Duodenal mucosa (tissue), 2 donors: ENCODE results near the gene BTN3A1.

Experiments used
- H3K27ac ChIP-seq: one replicate; pipeline ENCODE4 v1.7.0; 2013; ENCODE audit warnings: low read depth, low read length
- H3K27me3 ChIP-seq, 2 donors: one replicate each; pipeline ENCODE4 v1.7.0; 2013; ENCODE audit warnings: low read length in 2 of 2, control low read depth in 1 of 2; ENCODE audit not compliant: insufficient read depth in 2 of 2, control insufficient read depth in 1 of 2
- H3K36me3 ChIP-seq, 2 donors: one replicate each; pipeline ENCODE4 v1.7.0; 2013; ENCODE audit warnings: low read length in 2 of 2, control low read depth in 1 of 2; ENCODE audit not compliant: insufficient read depth in 2 of 2, control insufficient read depth in 1 of 2
- H3K4me1 ChIP-seq, 2 donors: one replicate each; pipeline ENCODE4 v1.7.0; 2013; ENCODE audit warnings: low read length in 2 of 2, control low read depth in 1 of 2; ENCODE audit not compliant: insufficient read depth in 2 of 2, control insufficient read depth in 1 of 2
- H3K4me3 ChIP-seq, 2 donors: one replicate each; pipeline ENCODE4 v1.7.0; 2013; ENCODE audit warnings: low read length in 2 of 2, low read depth in 1 of 2
- H3K9ac ChIP-seq, 2 donors: one replicate each; pipeline ENCODE4 v1.7.0; 2013; ENCODE audit warnings: low read length in 2 of 2, low read depth in 1 of 2
- H3K9me3 ChIP-seq, 2 donors: one replicate each; pipeline ENCODE4 v1.7.0; 2013; ENCODE audit warnings: low read length in 2 of 2, control low read depth in 1 of 2; ENCODE audit not compliant: control insufficient read depth in 1 of 2

The BTN3A1 gene

GRCh38 chr6:26420688-26421171, 18.7 kb downstream of the BTN3A1 start:
- Histone ChIP-seq H3K4me1 (peaks cover 10 to 19% of the 10 kb centered on the region in 2 donors), H3K4me3 (peak overlapping the region; percentile 81 to 85), H3K27me3 (no peaks in the 10 kb centered on the region), H3K36me3 (no peaks in the 10 kb centered on the region), H3K9me3 (peaks cover 3 to 12% of the 10 kb centered on the region in 2 donors), H3K9ac (peak overlapping the region; percentile 38 to 82), H3K27ac (no peak overlapping the region)

- Histone ChIP-seq H3K27ac (peak overlapping the region; percentile 45), H3K4me3 (peak overlapping the region; percentile 81 to 85), H3K36me3 (peaks cover 0 to 5% of the 10 kb centered on the region in 2 donors), H3K9ac (peak overlapping the region; percentile 74 to 82), H3K9me3 (peaks cover 3 to 12% of the 10 kb centered on the region in 2 donors), H3K4me1 (peaks cover 10 to 19% of the 10 kb centered on the region in 2 donors), H3K27me3 (no peaks in the 10 kb centered on the region)
Observed at GRCh38 chr6:26421259-26422144, 19.4 kb downstream of the BTN3A1 start.

DNA sequence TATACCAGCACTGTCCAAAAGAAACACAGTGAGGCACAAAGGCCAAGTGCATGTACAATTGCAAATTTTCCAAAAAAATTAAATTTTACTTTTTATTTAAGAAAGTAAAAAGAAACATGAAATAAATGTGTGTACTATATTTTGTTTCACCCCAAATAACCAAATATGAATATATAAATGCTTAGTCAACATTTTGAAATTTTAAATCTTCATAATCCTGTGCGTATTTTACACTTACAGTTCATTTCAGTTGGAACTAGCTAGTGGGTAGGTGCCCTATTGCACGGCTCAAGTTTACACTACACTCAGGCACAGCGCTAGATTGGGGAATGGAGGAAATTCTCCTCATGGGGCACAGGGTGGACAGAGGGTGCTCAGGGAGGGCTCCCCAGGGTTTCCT, 20.3 kb downstream of the BTN3A1 start:
- H3K4me1 ChIP-seq, result peaks cover 10 to 19% of the 10 kb centered on the region in 2 donors
- H3K27me3 ChIP-seq, result no peaks in the 10 kb centered on the region
- peak overlapping the region; percentile 81 to 85 for H3K4me3 ChIP-seq
- H3K36me3 ChIP-seq, result peaks cover 0 to 9% of the 10 kb centered on the region in 2 donors
- no peak overlapping the region for H3K9ac ChIP-seq
- no peak overlapping the region for H3K27ac ChIP-seq
- peaks cover 3 to 7% of the 10 kb centered on the region in 2 donors for H3K9me3 ChIP-seq

DNA sequence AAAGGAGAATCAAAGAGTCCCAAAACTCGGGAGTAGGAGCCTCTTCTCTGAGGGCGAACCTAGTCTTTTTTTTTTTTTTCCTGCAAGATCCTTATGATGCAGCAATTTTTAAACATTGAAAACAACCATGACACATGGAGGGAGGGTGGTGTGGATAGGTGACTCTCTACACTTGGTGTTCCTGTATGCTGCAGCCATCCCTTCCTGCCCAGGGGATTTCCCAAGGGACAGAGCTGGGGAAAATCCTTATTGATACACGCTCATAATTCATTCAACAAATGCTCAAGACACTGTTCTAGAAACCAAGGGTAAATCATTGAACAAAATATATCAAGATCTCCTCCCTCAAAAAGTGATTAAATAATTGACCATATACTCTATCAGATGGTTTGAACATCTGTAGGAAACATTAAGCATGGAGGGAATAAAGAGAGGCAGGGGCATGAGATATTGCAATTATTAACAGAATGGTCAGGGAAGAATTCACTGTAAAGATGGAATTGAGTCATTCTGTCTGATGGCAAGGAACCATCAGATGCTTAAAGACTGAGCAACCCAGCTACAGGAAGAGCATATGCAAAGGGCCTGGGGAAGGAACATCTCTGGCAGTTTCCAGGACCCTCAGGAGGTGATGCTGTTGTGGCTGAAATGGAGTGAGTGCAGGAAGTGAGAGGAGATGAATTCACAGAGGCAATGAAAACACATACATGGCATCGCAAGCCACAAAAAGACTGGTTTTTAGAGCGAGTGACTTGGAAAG, 24.8 kb downstream of the BTN3A1 start:
- Histone ChIP-seq H3K27ac (no peak overlapping the region), H3K27me3 (no peaks in the 10 kb centered on the region), H3K9ac (no peak overlapping the region), H3K4me3 (no peak overlapping the region), H3K4me1 (peaks cover 5 to 11% of the 10 kb centered on the region in 2 donors), H3K36me3 (peaks cover 0 to 34% of the 10 kb centered on the region in 2 donors), H3K9me3 (no peaks in the 10 kb centered on the region)

DNA sequence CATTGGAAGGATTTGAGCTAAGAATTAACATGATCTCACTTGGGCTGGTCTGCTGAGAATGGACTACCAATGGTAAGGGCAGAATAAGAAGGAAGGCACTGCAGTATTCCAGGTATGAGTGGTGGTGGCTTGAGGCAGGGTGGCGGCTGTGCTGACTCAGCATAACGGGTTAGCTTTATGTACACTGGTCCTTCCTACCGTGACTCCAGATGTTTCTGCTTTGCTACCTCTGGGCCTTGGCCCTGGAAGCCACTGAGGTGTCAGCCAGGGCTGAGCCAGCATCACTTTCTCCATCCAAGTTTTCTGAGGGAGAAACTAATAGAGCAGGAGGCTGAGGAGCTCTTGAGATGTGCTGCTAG, 25.4 kb downstream of the BTN3A1 start:
- Histone ChIP-seq H3K4me3 (no peak overlapping the region), H3K9ac (no peak overlapping the region), H3K27ac (no peak overlapping the region), H3K27me3 (no peaks in the 10 kb centered on the region), H3K4me1 (peaks cover 3 to 10% of the 10 kb centered on the region in 2 donors), H3K36me3 (peaks cover 0 to 35% of the 10 kb centered on the region in 2 donors), H3K9me3 (no peaks in the 10 kb centered on the region)

- H3K27ac ChIP-seq, result no peak overlapping the region
- peaks cover 0 to 35% of the 10 kb centered on the region in 2 donors for H3K36me3 ChIP-seq
- H3K4me1 ChIP-seq, result peaks cover 0 to 3% of the 10 kb centered on the region in 2 donors
- no peaks in the 10 kb centered on the region for H3K9me3 ChIP-seq
- no peak overlapping the region for H3K9ac ChIP-seq
- no peak overlapping the region for H3K4me3 ChIP-seq
- no peaks in the 10 kb centered on the region for H3K27me3 ChIP-seq
Observed at GRCh38 chr6:26428206-26428605, 26.1 kb downstream of the BTN3A1 start.

- Histone ChIP-seq H3K4me1 (no peaks in the 10 kb centered on the region), H3K36me3 (peaks cover 0 to 35% of the 10 kb centered on the region in 2 donors), H3K4me3 (no peak overlapping the region), H3K27me3 (no peaks in the 10 kb centered on the region), H3K27ac (no peak overlapping the region), H3K9me3 (peaks cover 0 to 3% of the 10 kb centered on the region in 2 donors), H3K9ac (no peak overlapping the region)
Observed at GRCh38 chr6:26430787-26431186, 28.7 kb downstream of the BTN3A1 start.

- H3K9ac ChIP-seq, result no peak overlapping the region
- H3K36me3 ChIP-seq, result peaks cover 0 to 29% of the 10 kb centered on the region in 2 donors
- no peak overlapping the region for H3K4me3 ChIP-seq
- H3K9me3 ChIP-seq, result peaks cover 0 to 3% of the 10 kb centered on the region in 2 donors
- H3K27ac ChIP-seq, result no peak overlapping the region
- H3K4me1 ChIP-seq, result no peaks in the 10 kb centered on the region
- no peaks in the 10 kb centered on the region for H3K27me3 ChIP-seq
Observed at GRCh38 chr6:26431258-26432172, 29.4 kb downstream of the BTN3A1 start.

DNA sequence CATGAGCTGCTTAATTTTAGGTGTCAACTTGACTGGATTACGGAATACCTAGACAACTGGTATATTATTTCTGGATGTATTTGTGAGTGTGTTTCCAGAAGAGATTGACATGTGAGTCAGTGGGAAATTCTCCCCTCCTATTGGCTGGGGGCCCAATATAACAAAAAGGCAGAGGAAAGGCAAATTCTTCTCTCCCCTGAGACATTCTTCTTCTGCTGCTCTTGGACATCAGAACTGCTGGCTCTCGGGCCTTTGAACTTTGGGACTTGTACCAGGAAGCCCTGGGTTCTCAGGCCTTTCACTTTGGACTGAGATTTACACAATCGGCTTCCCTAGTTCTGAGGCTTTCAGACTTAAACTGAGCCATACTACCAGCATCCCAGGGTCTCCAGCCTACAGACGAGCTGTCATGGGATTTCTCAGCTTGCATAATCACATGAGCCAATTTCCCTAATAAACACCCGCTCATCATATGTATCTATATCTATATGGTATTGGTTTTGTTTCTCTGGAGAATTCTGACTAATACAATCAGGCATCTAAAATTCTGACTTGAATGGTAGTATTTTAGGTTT, 30.6 kb downstream of the BTN3A1 start:
- no peaks in the 10 kb centered on the region for H3K27me3 ChIP-seq
- H3K9ac ChIP-seq, result no peak overlapping the region
- H3K4me1 ChIP-seq, result no peaks in the 10 kb centered on the region
- no peak overlapping the region for H3K27ac ChIP-seq
- peaks cover 0 to 23% of the 10 kb centered on the region in 2 donors for H3K36me3 ChIP-seq
- peaks cover 0 to 3% of the 10 kb centered on the region in 2 donors for H3K9me3 ChIP-seq
- no peak overlapping the region for H3K4me3 ChIP-seq
